ENCODE results near the gene CRMP1. TPM values are rescaled to one million over a fixed set of nuclear protein-coding genes. Genes with fewer than 3 reads are reported as not detected.

CRMP1 gene
- total RNA-seq, 1 experiment from 2014 or later: 87.0 TPM

GRCh38 chr4:5799406-5799805, 93.5 kb downstream of the CRMP1 start:
- no peaks in the 10 kb centered on the region for H3K9me3 ChIP-seq (replicated peaks)
- H3K36me3 ChIP-seq: peaks cover 17% of the 10 kb centered on the region
- no peak overlapping the region for H3K4me3 ChIP-seq
- H3K27ac ChIP-seq: no peak overlapping the region
- H3K27me3 ChIP-seq: no peaks in the 10 kb centered on the region
- DNase-seq: no peak
- H3K4me1 ChIP-seq: no peaks in the 10 kb centered on the region

- no peak for DNase-seq
- H3K27ac ChIP-seq: no peak overlapping the region
- H3K4me1 ChIP-seq: no peaks in the 10 kb centered on the region
- H3K4me3 ChIP-seq: no peak overlapping the region
- no peaks in the 10 kb centered on the region for H3K27me3 ChIP-seq
- H3K36me3 ChIP-seq: peaks cover 17% of the 10 kb centered on the region
- no peaks in the 10 kb centered on the region for H3K9me3 ChIP-seq (replicated peaks)
Observed at GRCh38 chr4:5798946-5799345, 93.9 kb downstream of the CRMP1 start.

GRCh38 chr4:5798462-5798861, 94.4 kb downstream of the CRMP1 start:
- Histone ChIP-seq H3K4me1 (no peaks in the 10 kb centered on the region), H3K27ac (no peak overlapping the region), H3K27me3 (no peaks in the 10 kb centered on the region), H3K36me3 (peaks cover 20% of the 10 kb centered on the region), H3K9me3 (replicated peaks) (no peaks in the 10 kb centered on the region), H3K4me3 (no peak overlapping the region)
- DNase-seq: no peak

- DNase-seq: no peak
- peaks cover 20% of the 10 kb centered on the region for H3K36me3 ChIP-seq
- no peaks in the 10 kb centered on the region for H3K4me1 ChIP-seq
- no peak overlapping the region for H3K27ac ChIP-seq
- H3K27me3 ChIP-seq: no peaks in the 10 kb centered on the region
- no peaks in the 10 kb centered on the region for H3K9me3 ChIP-seq (replicated peaks)
- H3K4me3 ChIP-seq: no peak overlapping the region
Observed at GRCh38 chr4:5797866-5798265, 95.0 kb downstream of the CRMP1 start.

GRCh38 chr4:5796976-5797375, 95.9 kb downstream of the CRMP1 start:
- Histone ChIP-seq H3K9me3 (replicated peaks) (no peaks in the 10 kb centered on the region), H3K27ac (no peak overlapping the region), H3K4me1 (no peaks in the 10 kb centered on the region), H3K27me3 (no peaks in the 10 kb centered on the region), H3K36me3 (peaks cover 20% of the 10 kb centered on the region), H3K4me3 (no peak overlapping the region)
- DNase-seq: no peak

- Histone ChIP-seq H3K36me3 (peaks cover 20% of the 10 kb centered on the region), H3K27ac (no peak overlapping the region), H3K9me3 (replicated peaks) (no peaks in the 10 kb centered on the region), H3K27me3 (no peaks in the 10 kb centered on the region), H3K4me1 (no peaks in the 10 kb centered on the region), H3K4me3 (no peak overlapping the region)
- no peak for DNase-seq
Observed at GRCh38 chr4:5795580-5795979, 97.3 kb downstream of the CRMP1 start.

GRCh38 chr4:5793514-5793913, 99.4 kb downstream of the CRMP1 start:
- Histone ChIP-seq H3K36me3 (peaks cover 23% of the 10 kb centered on the region), H3K4me1 (no peaks in the 10 kb centered on the region), H3K4me3 (no peak overlapping the region), H3K27me3 (no peaks in the 10 kb centered on the region), H3K27ac (no peak overlapping the region), H3K9me3 (replicated peaks) (no peaks in the 10 kb centered on the region)
- no peak for DNase-seq

GRCh38 chr4:5791654-5792053, 101.2 kb downstream of the CRMP1 start:
- DNase-seq: no peak
- Histone ChIP-seq H3K27ac (no peak overlapping the region), H3K9me3 (replicated peaks) (no peaks in the 10 kb centered on the region), H3K4me3 (no peak overlapping the region), H3K36me3 (peaks cover 17% of the 10 kb centered on the region), H3K4me1 (no peaks in the 10 kb centered on the region), H3K27me3 (no peaks in the 10 kb centered on the region)

- DNase-seq: no peak
- Histone ChIP-seq H3K36me3 (peaks cover 15% of the 10 kb centered on the region), H3K4me3 (no peak overlapping the region), H3K27me3 (no peaks in the 10 kb centered on the region), H3K9me3 (replicated peaks) (no peaks in the 10 kb centered on the region), H3K27ac (no peak overlapping the region), H3K4me1 (no peaks in the 10 kb centered on the region)
Observed at GRCh38 chr4:5790546-5790857, 102.4 kb downstream of the CRMP1 start.

GRCh38 chr4:5789141-5789540, 103.7 kb downstream of the CRMP1 start:
- Histone ChIP-seq H3K4me3 (no peak overlapping the region), H3K9me3 (replicated peaks) (no peaks in the 10 kb centered on the region), H3K4me1 (no peaks in the 10 kb centered on the region), H3K27ac (no peak overlapping the region), H3K27me3 (no peaks in the 10 kb centered on the region), H3K36me3 (peaks cover 9% of the 10 kb centered on the region)
- DNase-seq: no peak

- H3K9me3 ChIP-seq (replicated peaks): no peaks in the 10 kb centered on the region
- H3K4me3 ChIP-seq: no peak overlapping the region
- DNase-seq: no peak
Observed at GRCh38 chr4:5788144-5788543, 104.7 kb downstream of the CRMP1 start.

GRCh38 chr4:5787311-5787710, 105.6 kb downstream of the CRMP1 start:
- DNase-seq: no peak
- Histone ChIP-seq H3K27me3 (no peaks in the 10 kb centered on the region), H3K4me1 (no peaks in the 10 kb centered on the region), H3K9me3 (replicated peaks) (no peaks in the 10 kb centered on the region), H3K36me3 (peaks cover 7% of the 10 kb centered on the region), H3K4me3 (no peak overlapping the region), H3K27ac (no peak overlapping the region)

More at GRCh38 chr4:5788144-5788543, 104.7 kb downstream of the CRMP1 start:
- no peaks in the 10 kb centered on the region for H3K27me3 ChIP-seq
- no peaks in the 10 kb centered on the region for H3K4me1 ChIP-seq
- H3K27ac ChIP-seq: no peak overlapping the region
- H3K36me3 ChIP-seq: peaks cover 7% of the 10 kb centered on the region

- Histone ChIP-seq H3K27me3 (no peaks in the 10 kb centered on the region), H3K27ac (no peak overlapping the region), H3K36me3 (peaks cover 7% of the 10 kb centered on the region), H3K4me3 (no peak overlapping the region), H3K4me1 (no peaks in the 10 kb centered on the region), H3K9me3 (replicated peaks) (no peaks in the 10 kb centered on the region)
- no peak for DNase-seq
Observed at GRCh38 chr4:5785806-5786680, 106.8 kb downstream of the CRMP1 start.

- DNase-seq: no peak
- peaks cover 12% of the 10 kb centered on the region for H3K36me3 ChIP-seq
Observed at GRCh38 chr4:5784960-5785611, 107.8 kb downstream of the CRMP1 start.

GRCh38 chr4:5784021-5784420, 108.9 kb downstream of the CRMP1 start:
- Histone ChIP-seq H3K4me1 (no peaks in the 10 kb centered on the region), H3K27ac (no peak overlapping the region), H3K4me3 (no peak overlapping the region), H3K36me3 (peaks cover 8% of the 10 kb centered on the region), H3K9me3 (replicated peaks) (no peaks in the 10 kb centered on the region), H3K27me3 (no peaks in the 10 kb centered on the region)
- no peak for DNase-seq

More at GRCh38 chr4:5784960-5785611, 107.8 kb downstream of the CRMP1 start:
- Histone ChIP-seq H3K4me1 (no peaks in the 10 kb centered on the region), H3K27me3 (no peaks in the 10 kb centered on the region), H3K4me3 (no peak overlapping the region), H3K9me3 (replicated peaks) (no peaks in the 10 kb centered on the region), H3K27ac (no peak overlapping the region)
